Suprapubic skin (tissue), 3 donors: ENCODE data around the gene CACNA1D.

Experiments
- CTCF ChIP-seq, 2 donors: fragments of 200-600 bp in 1 of 2; fragments of 450-650 bp in 1 of 2; sonication (generic) in 1 of 2; IDR thresholded peaks; one replicate each; pipeline ENCODE4 v1.5.1; 2016 to 2019; ENCODE audit warnings: antibody characterized with exemption in 2 of 2, mild to moderate bottlenecking in 1 of 2, moderate library complexity in 1 of 2
- POLR2A ChIP-seq, 2 donors: fragments of 450-650 bp; IDR thresholded peaks; one replicate each; pipeline ENCODE4 v1.6.1; 2017; ENCODE audit warnings: antibody characterized with exemption in 2 of 2, mild to moderate bottlenecking in 2 of 2, moderate library complexity in 2 of 2

GRCh38 chr3:53599771-53600170, 105.4 kb downstream of the CACNA1D start:
- no peak for TF ChIP-seq CTCF (IDR thresholded peaks at IDR 0.05)
- no peak for TF ChIP-seq POLR2A (IDR thresholded peaks at IDR 0.05)
